B cell (primary cell): ENCODE results near the gene HNRNPC. TPM values are rescaled to one million over a fixed set of nuclear protein-coding genes. Genes with fewer than 3 reads are reported as not detected.

Experiments used
- ATAC-seq: fragments of 200-7000 bp; cut with Tn5 transposase; one replicate; pipeline ENCODE4 v1.10.0; 2021; ENCODE audit warnings: low read depth, mild to moderate bottlenecking, moderate number of reproducible peaks, moderate library complexity
- CTCF ChIA-PET: fragments of 350-600 bp; sonication (Branson Sonifier 250); formaldehyde crosslinking; loops from one replicate; lab custom pipeline; 2021; ENCODE audit warnings: antibody characterized with exemption, inconsistent platforms; lab: Charles Lee
- POLR2A ChIA-PET: fragments of 350-600 bp; sonication (Branson Sonifier 250); formaldehyde crosslinking; loops from one replicate; lab custom pipeline; 2021; ENCODE audit warnings: antibody characterized with exemption; lab: Charles Lee
- DNase-seq: peaks from one replicate; pipeline ENCODE4 v3.0.0; 2013
- H2AFZ ChIP-seq: 2 replicates; pipeline ENCODE4 v1.6.1; 2012; ENCODE audit warnings: mild to moderate bottlenecking, low read depth, low read length; ENCODE audit not compliant: insufficient read depth, poor library complexity, severe bottlenecking
- H3K27ac ChIP-seq, 2 donors: 1 replicate in 1 of 2; 2 replicates in 1 of 2; pipeline ENCODE4 v1.5.1; 2012 to 2013; ENCODE audit warnings: low read length in 2 of 2, mild to moderate bottlenecking in 2 of 2, moderate library complexity in 1 of 2
- H3K27me3 ChIP-seq, 4 experiments: fragments of 200-600 bp in 1 of 4; sonication (generic) in 1 of 4; replicated peaks in 1 of 4; 1 replicate in 2 of 4; 2 replicates in 2 of 4; pipeline versions ENCODE4 v1.6.1 to v1.7.0; 2013 to 2016; ENCODE audit warnings: low read length in 3 of 4, mild to moderate bottlenecking in 2 of 4, mixed read lengths in 1 of 4, moderate library complexity in 1 of 4; ENCODE audit not compliant: insufficient read depth in 4 of 4, control insufficient read depth in 3 of 4; ENCODE audit errors: control extremely low read depth in 1 of 4
- H3K36me3 ChIP-seq, 2 experiments: replicated peaks in 1 of 2; 1 replicate in 1 of 2; 2 replicates in 1 of 2; pipeline versions ENCODE4 v1.6.1 to v1.7.1; 2013; ENCODE audit warnings: low read length in 1 of 2; ENCODE audit not compliant: insufficient read depth in 2 of 2, control insufficient read depth in 1 of 2; ENCODE audit errors: control extremely low read depth in 1 of 2, extremely low read depth in 1 of 2
- H3K4me1 ChIP-seq, 2 donors: fragments of 200-600 bp in 1 of 2; sonication (generic) in 1 of 2; 1 replicate in 1 of 2; 2 replicates in 1 of 2; pipeline versions ENCODE4 v1.5.1 to v1.6.1; 2013 to 2017; ENCODE audit warnings: low read length in 2 of 2; ENCODE audit not compliant: control insufficient read depth in 2 of 2, insufficient read depth in 2 of 2
- H3K4me2 ChIP-seq: replicated peaks from 2 replicates; pipeline ENCODE3; 2012; ENCODE audit warnings: mild to moderate bottlenecking, low read depth, low read length; ENCODE audit not compliant: poor library complexity, severe bottlenecking
- H3K4me3 ChIP-seq, 5 experiments: fragments of 200-600 bp in 1 of 5; sonication (generic) in 1 of 5; 1 replicate in 3 of 5; 2 replicates in 2 of 5; pipeline versions ENCODE4 v1.5.1 to v1.7.0; 2011 to 2016; ENCODE audit warnings: low read length in 4 of 5, mild to moderate bottlenecking in 4 of 5, low read depth in 2 of 5, control low read depth in 1 of 5, moderate library complexity in 1 of 5; ENCODE audit not compliant: insufficient read depth in 1 of 5; ENCODE audit errors: control extremely low read depth in 1 of 5, extremely low read depth in 1 of 5
- H3K79me2 ChIP-seq: fragments of 200-600 bp; sonication (generic); one replicate; pipeline ENCODE4 v1.6.0; 2016; ENCODE audit warnings: low read length; ENCODE audit not compliant: control insufficient read depth, insufficient read depth
- H3K9ac ChIP-seq: fragments of 200-600 bp; sonication (generic); 2 replicates; pipeline ENCODE4 v1.6.1; 2017; ENCODE audit warnings: mild to moderate bottlenecking, low read length, moderate library complexity
- H3K9me3 ChIP-seq, 3 donors: one replicate each; pipeline versions ENCODE4 v1.6.1 to v1.7.1; 2013; ENCODE audit warnings: low read length in 2 of 3; ENCODE audit not compliant: control insufficient read depth in 2 of 3, insufficient read depth in 1 of 3; ENCODE audit errors: control extremely low read depth in 1 of 3
- H4K20me1 ChIP-seq: 2 replicates; pipeline ENCODE4 v1.6.0; 2012; ENCODE audit warnings: mild to moderate bottlenecking, low read length; ENCODE audit not compliant: insufficient read depth, control insufficient read depth, poor library complexity, severe bottlenecking
- H3K27ac Mint-ChIP-seq: one replicate; pipeline ENCODE4 v1.8.0; 2021; ENCODE audit warnings: mixed read lengths
- H3K27me3 Mint-ChIP-seq: one replicate; pipeline ENCODE4 v1.8.0; 2021; ENCODE audit warnings: mixed read lengths
- H3K4me1 Mint-ChIP-seq: one replicate; pipeline ENCODE4 v1.8.0; 2021; ENCODE audit warnings: mixed read lengths
- H3K4me3 Mint-ChIP-seq: one replicate; pipeline ENCODE4 v1.8.0; 2021; ENCODE audit warnings: mixed read lengths
- H3K9me3 Mint-ChIP-seq: one replicate; pipeline ENCODE4 v1.8.0; 2022; ENCODE audit warnings: mixed read lengths; ENCODE audit not compliant: insufficient read depth
- EZH2 ChIP-seq: IDR thresholded peaks from 2 replicates; pipeline ENCODE4 v1.6.1; 2012; ENCODE audit warnings: borderline replicate concordance, low read depth, mild to moderate bottlenecking, moderate library complexity, low read length; ENCODE audit not compliant: insufficient read depth, poor library complexity, severe bottlenecking
- WGBS: methylation state at CpG from one replicate; pipeline ENCODE4 v1.1.5; 2013; ENCODE audit warnings: missing lambda C conversion rate; ENCODE audit not compliant: insufficient coverage; 5-methylcytosine and 5-hydroxymethylcytosine counted together
- intact Hi-C: fragments of 100-400 bp; cut with micrococcal nuclease; formaldehyde crosslinking; loops from one replicate; pipeline ENCODE4 v1.10.0; 2022
- polyA plus RNA-seq: library from polyadenylated mRNA; depleted of rRNA; stranded (reverse); fragments of >200 nt; gene quantifications from 2 replicates; pipeline ENCODE4 v1.2.3, GENCODE V29; 2012
- total RNA-seq, 2 donors: library from RNA; stranded (reverse); fragments of 120-200 nt in 1 of 2; gene quantifications; 1 replicate in 1 of 2; 2 replicates in 1 of 2; pipeline versions ENCODE4 v1.2.3 to v1.2.4, GENCODE V29; 2013 to 2022
- TF ChIP-seq, protein P1 (sequence below): fragments of 200-600 bp; IDR thresholded peaks from one replicate; pipeline ENCODE4 v1.8.0; 2022; ENCODE audit warnings: antibody characterized with exemption, mild to moderate bottlenecking

HNRNPC gene
- total and polyA plus RNA-seq, 2 donors (not counting 1 experiment from before 2014, with no cell fraction given) = 358 to 497 TPM

DNA sequence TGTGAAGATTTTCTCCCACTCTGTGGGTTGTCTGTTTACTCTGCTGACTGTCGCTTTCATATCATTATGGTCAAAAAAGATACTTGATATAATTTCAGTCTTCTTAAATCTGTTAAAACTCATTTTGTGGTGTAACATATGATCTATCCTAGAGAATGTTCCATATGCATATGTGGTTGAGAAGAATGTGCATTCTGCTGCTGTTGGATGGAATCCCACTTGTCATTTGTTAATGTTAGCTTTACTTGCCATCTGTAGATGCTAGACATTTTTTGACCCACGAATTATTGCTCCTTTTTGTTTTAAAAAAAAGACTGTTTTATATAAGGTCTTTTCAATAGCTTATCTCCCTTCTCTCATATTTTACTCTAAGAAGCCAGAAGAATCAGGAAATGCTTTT lies 87.1 kb downstream of the HNRNPC start:
- ChIA-PET CTCF (no interaction called here), POLR2A (no interaction called here)
- no peaks in the 10 kb centered on the region for H3K4me1 ChIP-seq
- peaks cover 4% of the 10 kb centered on the region for H3K9me3 Mint-ChIP-seq
- ATAC-seq (no peak), DNase-seq (no peak)
- no peak overlapping the region for H3K27ac ChIP-seq
- no peak overlapping the region for H3K9ac ChIP-seq
- no peak overlapping the region for H3K4me3 ChIP-seq
- peaks cover 0 to 7% (median 3%) of the 10 kb centered on the region in 3 donors for H3K9me3 ChIP-seq
- H3K27me3 Mint-ChIP-seq = peaks cover 34% of the 10 kb centered on the region
- no peaks in the 10 kb centered on the region for H3K4me1 Mint-ChIP-seq
- no peaks in the 10 kb centered on the region for H3K79me2 ChIP-seq
- TF ChIP-seq, protein P1, sequence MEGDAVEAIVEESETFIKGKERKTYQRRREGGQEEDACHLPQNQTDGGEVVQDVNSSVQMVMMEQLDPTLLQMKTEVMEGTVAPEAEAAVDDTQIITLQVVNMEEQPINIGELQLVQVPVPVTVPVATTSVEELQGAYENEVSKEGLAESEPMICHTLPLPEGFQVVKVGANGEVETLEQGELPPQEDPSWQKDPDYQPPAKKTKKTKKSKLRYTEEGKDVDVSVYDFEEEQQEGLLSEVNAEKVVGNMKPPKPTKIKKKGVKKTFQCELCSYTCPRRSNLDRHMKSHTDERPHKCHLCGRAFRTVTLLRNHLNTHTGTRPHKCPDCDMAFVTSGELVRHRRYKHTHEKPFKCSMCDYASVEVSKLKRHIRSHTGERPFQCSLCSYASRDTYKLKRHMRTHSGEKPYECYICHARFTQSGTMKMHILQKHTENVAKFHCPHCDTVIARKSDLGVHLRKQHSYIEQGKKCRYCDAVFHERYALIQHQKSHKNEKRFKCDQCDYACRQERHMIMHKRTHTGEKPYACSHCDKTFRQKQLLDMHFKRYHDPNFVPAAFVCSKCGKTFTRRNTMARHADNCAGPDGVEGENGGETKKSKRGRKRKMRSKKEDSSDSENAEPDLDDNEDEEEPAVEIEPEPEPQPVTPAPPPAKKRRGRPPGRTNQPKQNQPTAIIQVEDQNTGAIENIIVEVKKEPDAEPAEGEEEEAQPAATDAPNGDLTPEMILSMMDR = no peak
- TF ChIP-seq EZH2 = no peak
- H2AFZ ChIP-seq = no peak overlapping the region
- no peak overlapping the region for H3K27ac Mint-ChIP-seq
- H3K4me3 Mint-ChIP-seq = no peak overlapping the region
- H4K20me1 ChIP-seq = no peaks in the 10 kb centered on the region
- intact Hi-C loops = no loop called here
- WGBS = no CpG with 5 or more reads among the region's 2 CpGs
- no peaks in the 10 kb centered on the region for H3K36me3 ChIP-seq
- no peak overlapping the region for H3K4me2 ChIP-seq
- no peaks in the 10 kb centered on the region for H3K27me3 ChIP-seq

DNA sequence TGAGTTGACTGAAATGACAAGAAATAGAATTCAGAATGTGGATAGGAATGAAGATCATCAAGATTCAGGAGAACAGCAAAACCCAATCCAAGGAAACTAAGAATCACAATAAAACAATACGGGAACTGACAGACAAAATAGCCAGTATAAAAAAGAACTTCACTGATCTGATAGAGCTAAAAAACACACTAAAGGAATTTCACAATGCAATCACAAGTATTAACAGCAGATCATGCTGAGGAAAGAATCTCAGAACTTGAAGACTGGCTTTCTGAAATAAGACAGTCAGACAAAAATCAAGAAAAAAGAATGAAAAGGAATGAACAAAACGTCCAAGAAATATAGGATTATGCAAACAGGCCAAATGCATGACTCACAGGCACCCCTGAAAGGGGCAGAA lies 98.1 kb downstream of the HNRNPC start:
- H3K9ac ChIP-seq = no peak overlapping the region
- H3K4me3 Mint-ChIP-seq = no peak overlapping the region
- H3K4me3 ChIP-seq = no peak overlapping the region
- H3K79me2 ChIP-seq = no peaks in the 10 kb centered on the region
- TF ChIP-seq, protein P1 = no peak
- peaks cover 53% of the 10 kb centered on the region for H3K27me3 Mint-ChIP-seq
- no peaks in the 10 kb centered on the region for H4K20me1 ChIP-seq
- H3K9me3 ChIP-seq = no peaks in the 10 kb centered on the region
- no peaks in the 10 kb centered on the region for H3K4me1 ChIP-seq
- no peak overlapping the region for H2AFZ ChIP-seq
- ChIA-PET POLR2A (no interaction called here), CTCF (no interaction called here)
- 75% methylated on average over 1 of the region's 2 CpGs for WGBS
- no peaks in the 10 kb centered on the region for H3K36me3 ChIP-seq
- H3K27me3 ChIP-seq = peaks cover 0 to 21% (median 4%) of the 10 kb centered on the region in 4 experiments
- no peak for ATAC-seq
- H3K4me1 Mint-ChIP-seq = no peaks in the 10 kb centered on the region
- no peak overlapping the region for H3K27ac Mint-ChIP-seq
- intact Hi-C loops = no loop called here
- no peak for DNase-seq
- no peak overlapping the region for H3K27ac ChIP-seq
- H3K4me2 ChIP-seq = no peak overlapping the region
- peaks cover 4% of the 10 kb centered on the region for H3K9me3 Mint-ChIP-seq
